SH-SY5Y (cell line): ENCODE measurements around the gene KRT6B.

ENCODE experiments used
- GATA2 ChIP-seq: IDR thresholded peaks from 2 replicates; pipeline ENCODE4 v1.6.1; 2011; ENCODE audit warnings: mild to moderate bottlenecking, low read depth, low read length
- GATA3 ChIP-seq: IDR thresholded peaks from 2 replicates; pipeline ENCODE4 v1.6.1; 2011; ENCODE audit warnings: low read depth, mild to moderate bottlenecking, low read length, moderate library complexity

- TF ChIP-seq GATA3 (no peak), GATA2 (no peak)
These were observed 17.7 kb downstream of the KRT6B start, which contains the start of gene KRT75 for GRCh38 chr12:52434081-52434733.
